IPS-18a (cell line): Measurements from ENCODE around the gene TCEAL9.
A peak's percentile ranks its signal among the peaks of the same experiment; 100 is the strongest.

Experiments used
- H3K27ac ChIP-seq: one replicate; pipeline ENCODE4 v1.5.1; 2013; ENCODE audit warnings: low read length
- H3K27me3 ChIP-seq: one replicate; pipeline ENCODE4 v1.6.1; 2013; ENCODE audit warnings: mild to moderate bottlenecking, low read length; ENCODE audit not compliant: control insufficient read depth, insufficient read depth
- H3K36me3 ChIP-seq: one replicate; pipeline ENCODE4 v1.6.1; 2013; ENCODE audit warnings: low read depth, low read length; ENCODE audit not compliant: control insufficient read depth
- H3K4me1 ChIP-seq: one replicate; pipeline ENCODE4 v1.6.1; 2013; ENCODE audit warnings: low read depth, low read length; ENCODE audit not compliant: control insufficient read depth
- H3K4me3 ChIP-seq: one replicate; pipeline ENCODE4 v1.5.1; 2013; ENCODE audit warnings: low read length
- H3K9ac ChIP-seq: one replicate; pipeline ENCODE4 v1.6.1; 2013; ENCODE audit warnings: mild to moderate bottlenecking, low read length, moderate library complexity
- H3K9me3 ChIP-seq: one replicate; pipeline ENCODE4 v1.6.1; 2013; ENCODE audit warnings: low read depth, low read length; ENCODE audit not compliant: control insufficient read depth

TCEAL9 gene

GRCh38 chrX:103399744-103400143 lies 43.4 kb downstream of the TCEAL9 start:
- Histone ChIP-seq H3K4me3 (no peak overlapping the region), H3K27ac (no peak overlapping the region), H3K36me3 (no peaks in the 10 kb centered on the region), H3K4me1 (no peaks in the 10 kb centered on the region), H3K27me3 (peaks cover 65% of the 10 kb centered on the region), H3K9me3 (no peaks in the 10 kb centered on the region), H3K9ac (no peak overlapping the region)

- Histone ChIP-seq H3K9ac (no peak overlapping the region), H3K9me3 (no peaks in the 10 kb centered on the region), H3K27me3 (peaks cover 65% of the 10 kb centered on the region)
Observed at GRCh38 chrX:103400931-103401330, 44.6 kb downstream of the TCEAL9 start.

GRCh38 chrX:103404231-103405008 lies 48.1 kb downstream of the TCEAL9 start:
- peaks cover 43% of the 10 kb centered on the region for H3K27me3 ChIP-seq
- H3K9ac ChIP-seq, result peak overlapping the region; percentile 79
- H3K36me3 ChIP-seq, result no peaks in the 10 kb centered on the region
- peaks cover 6% of the 10 kb centered on the region for H3K4me1 ChIP-seq
- peak overlapping the region; percentile 62 for H3K27ac ChIP-seq
- peak overlapping the region; percentile 76 for H3K4me3 ChIP-seq
- no peaks in the 10 kb centered on the region for H3K9me3 ChIP-seq

More at GRCh38 chrX:103400931-103401330, 44.6 kb downstream of the TCEAL9 start:
- Histone ChIP-seq H3K36me3 (no peaks in the 10 kb centered on the region), H3K4me3 (no peak overlapping the region), H3K4me1 (peaks cover 6% of the 10 kb centered on the region), H3K27ac (no peak overlapping the region)

GRCh38 chrX:103405009-103405333 lies 48.7 kb downstream of the TCEAL9 start:
- Histone ChIP-seq H3K4me3 (peak overlapping the region; percentile 76), H3K9ac (peak overlapping the region; percentile 79), H3K36me3 (no peaks in the 10 kb centered on the region), H3K27ac (peak overlapping the region; percentile 62), H3K27me3 (peaks cover 38% of the 10 kb centered on the region), H3K4me1 (peaks cover 6% of the 10 kb centered on the region), H3K9me3 (no peaks in the 10 kb centered on the region)

- peaks cover 25% of the 10 kb centered on the region for H3K27me3 ChIP-seq
- no peak overlapping the region for H3K4me3 ChIP-seq
- H3K4me1 ChIP-seq, result peaks cover 6% of the 10 kb centered on the region
Observed at GRCh38 chrX:103406256-103406655, 50.0 kb downstream of the TCEAL9 start.

GRCh38 chrX:103407776-103408175 lies 51.5 kb downstream of the TCEAL9 start:
- H3K9ac ChIP-seq, result no peak overlapping the region
- no peaks in the 10 kb centered on the region for H3K9me3 ChIP-seq
- no peak overlapping the region for H3K27ac ChIP-seq
- peaks cover 6% of the 10 kb centered on the region for H3K4me1 ChIP-seq
- H3K27me3 ChIP-seq, result peaks cover 9% of the 10 kb centered on the region
- peaks cover 3% of the 10 kb centered on the region for H3K36me3 ChIP-seq
- H3K4me3 ChIP-seq, result no peak overlapping the region

More at GRCh38 chrX:103406256-103406655, 50.0 kb downstream of the TCEAL9 start:
- Histone ChIP-seq H3K27ac (no peak overlapping the region), H3K36me3 (peaks cover 3% of the 10 kb centered on the region), H3K9me3 (no peaks in the 10 kb centered on the region), H3K9ac (no peak overlapping the region)
